HepG2 (cell line): ENCODE data around the gene AFF4. TPM values are rescaled to one million over a fixed set of nuclear protein-coding genes. Genes with fewer than 3 reads are reported as not detected.

Experiments
- ATF4 ChIP-seq, 2 experiments: fragments of 450-650 bp in 1 of 2; sonication (generic) in 1 of 2; formaldehyde crosslinking; IDR thresholded peaks; 2 replicates each; pipeline versions ENCODE4 v1.5.0 to v1.8.0; 2020 to 2022; ENCODE audit warnings: mild to moderate bottlenecking in 1 of 2, missing genetic modification reagents in 1 of 2
- BCL3 ChIP-seq: sonication (generic); formaldehyde crosslinking; IDR thresholded peaks from 2 replicates; pipeline ENCODE4 v1.5.1; 2020; ENCODE audit warnings: mild to moderate bottlenecking, missing genetic modification reagents, moderate library complexity
- CERS6 ChIP-seq: sonication (generic); formaldehyde crosslinking; IDR thresholded peaks from 2 replicates; pipeline ENCODE4 v1.5.0; 2020; ENCODE audit warnings: missing genetic modification reagents
- FOXJ3 ChIP-seq: sonication (generic); formaldehyde crosslinking; IDR thresholded peaks from 2 replicates; pipeline ENCODE4 v1.4.0; 2020; ENCODE audit warnings: missing genetic modification reagents, mild to moderate bottlenecking, borderline replicate concordance
- IRF9 ChIP-seq: sonication (generic); formaldehyde crosslinking; IDR thresholded peaks from 2 replicates; pipeline ENCODE4 v1.8.0; 2022; ENCODE audit warnings: missing genetic modification reagents, mild to moderate bottlenecking, borderline replicate concordance
- KDM1A ChIP-seq: IDR thresholded peaks from 2 replicates; pipeline ENCODE4 v1.6.1; 2016; ENCODE audit warnings: missing compliant biosample characterization
- MIER3 ChIP-seq: IDR thresholded peaks from 2 replicates; pipeline ENCODE4 v1.6.1; 2016; ENCODE audit warnings: missing compliant biosample characterization, borderline replicate concordance
- MTF1 ChIP-seq: sonication (generic); formaldehyde crosslinking; IDR thresholded peaks from 2 replicates; pipeline ENCODE4 v1.5.0; 2020; ENCODE audit warnings: missing genetic modification reagents
- NPAS2 ChIP-seq: sonication (generic); formaldehyde crosslinking; IDR thresholded peaks from 2 replicates; pipeline ENCODE4 v1.8.0; 2022; ENCODE audit warnings: mild to moderate bottlenecking, missing genetic modification reagents, borderline replicate concordance
- PTBP1 ChIP-seq: fragments of 200-400 bp; formaldehyde crosslinking; IDR thresholded peaks from 2 replicates; pipeline ENCODE4 v1.6.1; 2018; ENCODE audit warnings: low read length, low read depth; ENCODE audit not compliant: poor library complexity, severe bottlenecking
- RARA ChIP-seq: IDR thresholded peaks from 2 replicates; pipeline ENCODE4 v1.6.1; 2016; ENCODE audit warnings: missing genetic modification reagents, missing compliant biosample characterization
- RBM39 ChIP-seq: fragments of 200-400 bp; formaldehyde crosslinking; IDR thresholded peaks from one replicate; pipeline ENCODE4 v1.6.1; 2018; ENCODE audit warnings: antibody characterized with exemption, mild to moderate bottlenecking, low read depth, low read length; ENCODE audit not compliant: poor library complexity, severe bottlenecking
- ZFP90 ChIP-seq: sonication (generic); formaldehyde crosslinking; IDR thresholded peaks from 2 replicates; pipeline ENCODE4 v1.8.0; 2022; ENCODE audit warnings: missing genetic modification reagents, mild to moderate bottlenecking, inconsistent platforms, borderline replicate concordance
- ZFYVE20 ChIP-seq: sonication (generic); formaldehyde crosslinking; IDR thresholded peaks from 2 replicates; pipeline ENCODE4 v1.8.0; 2023; ENCODE audit warnings: low read depth, mild to moderate bottlenecking, moderate library complexity, missing genetic modification reagents, borderline replicate concordance
- ZIK1 ChIP-seq: sonication (generic); formaldehyde crosslinking; IDR thresholded peaks from 2 replicates; pipeline ENCODE4 v1.5.0; 2020; ENCODE audit warnings: mild to moderate bottlenecking, low read depth, missing genetic modification reagents, borderline replicate concordance
- ZNF160 ChIP-seq: sonication (generic); formaldehyde crosslinking; IDR thresholded peaks from 2 replicates; pipeline ENCODE4 v1.8.0; 2022; ENCODE audit warnings: mild to moderate bottlenecking, inconsistent platforms, missing genetic modification reagents
- ZNF18 ChIP-seq: sonication (generic); formaldehyde crosslinking; IDR thresholded peaks from 2 replicates; pipeline ENCODE4 v1.8.0; 2022; ENCODE audit warnings: mild to moderate bottlenecking, missing genetic modification reagents; ENCODE audit not compliant: insufficient replicate concordance
- ZNF235 ChIP-seq: sonication (generic); formaldehyde crosslinking; IDR thresholded peaks from 2 replicates; pipeline ENCODE4 v1.8.1; 2023; ENCODE audit warnings: mild to moderate bottlenecking, missing genetic modification reagents, borderline replicate concordance
- ZNF264 ChIP-seq: sonication (generic); formaldehyde crosslinking; IDR thresholded peaks from 2 replicates; pipeline ENCODE4 v1.4.0; 2020; ENCODE audit warnings: missing genetic modification reagents
- ZNF317 ChIP-seq: sonication (generic); formaldehyde crosslinking; IDR thresholded peaks from 2 replicates; pipeline ENCODE4 v1.5.0; 2020; ENCODE audit warnings: mild to moderate bottlenecking, missing genetic modification reagents
- ZNF598 ChIP-seq: sonication (generic); formaldehyde crosslinking; IDR thresholded peaks from 2 replicates; pipeline ENCODE4 v1.5.1; 2020; ENCODE audit warnings: mild to moderate bottlenecking, missing genetic modification reagents, borderline replicate concordance
- ZNF639 ChIP-seq: conservative IDR thresholded peaks from 2 replicates; pipeline ENCODE4 v1.6.1; 2018; ENCODE audit warnings: missing genetic modification reagents
- ZNF775 ChIP-seq: sonication (generic); formaldehyde crosslinking; IDR thresholded peaks from 2 replicates; pipeline ENCODE4 v1.4.0; 2020; ENCODE audit warnings: missing genetic modification reagents, mild to moderate bottlenecking, moderate library complexity, borderline replicate concordance
- polyA plus RNA-seq, 8 experiments: library from polyadenylated mRNA; depleted of rRNA in 3 of 8; stranded (reverse) in 7 of 8; unstranded in 1 of 8; fragments of >200 nt; fragmentation: Illumina TruSeq in 4 of 8; extraction: Trizol in 4 of 8; gene quantifications; 2 replicates each; pipeline versions ENCODE4 v1.2.1 to v1.2.3, GENCODE V29; 2011 to 2016; ENCODE audit warnings: low read depth in 4 of 8, missing spikeins in 1 of 8, mixed read lengths in 1 of 8; ENCODE audit not compliant: insufficient read depth in 1 of 8
- total RNA-seq, 5 experiments: library from RNA; depleted of rRNA; stranded (reverse); fragments of >200 nt; fragmentation: Illumina TruSeq; extraction: Trizol; gene quantifications; 2 replicates each; pipeline ENCODE4 v1.2.3, GENCODE V29; 2016; ENCODE audit warnings: low read depth in 1 of 5

AFF4 gene
- total and polyA plus RNA-seq, 2 of the 13 experiments (the other 11 are each of a cell fraction or from before 2014, with no cell fraction given) = 22.1 to 25.5 TPM

- TF ChIP-seq ZNF18 (CRISPR knock-in tag) (no peak), NPAS2 (no peak), ZNF264 (CRISPR knock-in tag) (no peak), ZNF235 (CRISPR knock-in tag) (no peak), ZNF775 (no peak; the same call in 1 of the 2 replicates), ZFYVE20 (no peak), ZNF160 (CRISPR knock-in tag) (no peak), MIER3 (CRISPR knock-in tag) (peak; percentile 87; the same call in 1 of the 2 replicates), RARA (CRISPR knock-in tag) (peak; percentile 91), MTF1 (CRISPR knock-in tag) (no peak), FOXJ3 (no peak), ZNF598 (no peak), IRF9 (CRISPR knock-in tag) (peak; percentile 61), ZIK1 (CRISPR knock-in tag) (peak; percentile 41; the same call in 1 of the 2 replicates), PTBP1 (no peak), ZNF639 (CRISPR knock-in tag) (0 out of 2 replicates have a peak, but pooled peaks have one; percentile 63), ATF4 (CRISPR knock-in tag; IDR thresholded peaks at IDR 0.05) (no peak), BCL3 (CRISPR knock-in tag) (no peak), CERS6 (no peak), RBM39 (no peak), ZFP90 (CRISPR knock-in tag) (no peak; the same call in 1 of the 2 replicates), KDM1A (CRISPR knock-in tag) (no peak), ZNF317 (CRISPR knock-in tag) (no peak)
These were observed 125.6 kb downstream of the AFF4 start (continued) for GRCh38 chr5:132837868-132838267.
